AG08395 (cell line): Measurements from ENCODE around the gene ZNF236.

Source experiments
- DNase-seq: peaks from one replicate; pipeline ENCODE4 v3.0.0; 2012; ENCODE audit warnings: mixed read lengths, low spot score

Gene ZNF236

GRCh38 chr18:76859474-76860339 lies 37.4 kb downstream of the ZNF236 start:
- no peak for DNase-seq

- DNase-seq = no peak
Observed at GRCh38 chr18:76860411-76860810, 38.1 kb downstream of the ZNF236 start.

- no peak for DNase-seq
Observed at GRCh38 chr18:76866666-76867065, 44.3 kb downstream of the ZNF236 start.

- no peak for DNase-seq
Observed at GRCh38 chr18:76873311-76873710, 51.0 kb downstream of the ZNF236 start.

GRCh38 chr18:76873713-76874112 lies 51.4 kb downstream of the ZNF236 start:
- no peak for DNase-seq

GRCh38 chr18:76874642-76875389 lies 52.5 kb downstream of the ZNF236 start:
- DNase-seq = no peak

- DNase-seq = no peak
Observed at GRCh38 chr18:76875390-76876325, 53.3 kb downstream of the ZNF236 start.

- DNase-seq = no peak
Observed at GRCh38 chr18:76878426-76878825, 56.1 kb downstream of the ZNF236 start.

- no peak for DNase-seq
Observed at GRCh38 chr18:76880026-76880425, 57.7 kb downstream of the ZNF236 start.

GRCh38 chr18:76881744-76882143 lies 59.4 kb downstream of the ZNF236 start:
- DNase-seq = no peak

GRCh38 chr18:76882146-76882545 lies 59.8 kb downstream of the ZNF236 start:
- no peak for DNase-seq

- no peak for DNase-seq
Observed at GRCh38 chr18:76885001-76885400, 62.6 kb downstream of the ZNF236 start.

- no peak for DNase-seq
Observed at GRCh38 chr18:76886112-76886511, 63.8 kb downstream of the ZNF236 start.

GRCh38 chr18:76889091-76889699 lies 66.8 kb downstream of the ZNF236 start:
- no peak for DNase-seq

- DNase-seq = no peak
Observed at GRCh38 chr18:76892832-76893231, 70.5 kb downstream of the ZNF236 start.

- DNase-seq = no peak
Observed at GRCh38 chr18:76894566-76895346, 72.4 kb downstream of the ZNF236 start.

- no peak for DNase-seq
Observed at GRCh38 chr18:76895498-76895897, 73.1 kb downstream of the ZNF236 start.

- no peak for DNase-seq
Observed at GRCh38 chr18:76896677-76897076, 74.3 kb downstream of the ZNF236 start.

- DNase-seq = no peak
Observed at GRCh38 chr18:76897257-76897656, 74.9 kb downstream of the ZNF236 start.

GRCh38 chr18:76903386-76903785 lies 81.0 kb downstream of the ZNF236 start:
- DNase-seq = no peak

GRCh38 chr18:76905821-76906220 lies 83.5 kb downstream of the ZNF236 start:
- no peak for DNase-seq
